UCSD-AML1 (cell line): ENCODE results near the gene CPNE4.

Experiments used
- DNase-seq: peaks from one replicate; lab custom pipeline; 2025; ENCODE audit not compliant: unreplicated experiment; lab: John Stamatoyannopoulos, UW

CPNE4 gene

GRCh38 chr3:131804565-131805133 lies 230.2 kb downstream of the CPNE4 start:
- DNase-seq = no peak

- DNase-seq = no peak
Measured at GRCh38 chr3:131803113-131803512, 231.7 kb downstream of the CPNE4 start.

GRCh38 chr3:131802029-131802428 lies 232.8 kb downstream of the CPNE4 start:
- DNase-seq = no peak

- no peak for DNase-seq
Measured at GRCh38 chr3:131801566-131801965, 233.2 kb downstream of the CPNE4 start.

- no peak for DNase-seq
Measured at GRCh38 chr3:131797776-131798175, 237.0 kb downstream of the CPNE4 start.

- peak; percentile 26 for DNase-seq
Measured at GRCh38 chr3:131796558-131797198, 238.1 kb downstream of the CPNE4 start.

GRCh38 chr3:131796111-131796510 lies 238.7 kb downstream of the CPNE4 start:
- no peak for DNase-seq

- DNase-seq = peak; percentile 12
Measured at GRCh38 chr3:131795390-131796090, 239.3 kb downstream of the CPNE4 start.

- DNase-seq = peak; percentile 10
Measured at GRCh38 chr3:131794766-131795388, 239.9 kb downstream of the CPNE4 start.

GRCh38 chr3:131793870-131794269 lies 240.9 kb downstream of the CPNE4 start:
- DNase-seq = no peak

- DNase-seq = no peak
Measured at GRCh38 chr3:131789188-131789587, 245.6 kb downstream of the CPNE4 start.

- DNase-seq = no peak
Measured at GRCh38 chr3:131786386-131786785, 248.4 kb downstream of the CPNE4 start.

- DNase-seq = no peak
Measured at GRCh38 chr3:131782751-131783150, 252.1 kb downstream of the CPNE4 start.

- no peak for DNase-seq
Measured at GRCh38 chr3:131778526-131778925, 256.3 kb downstream of the CPNE4 start.

GRCh38 chr3:131775650-131776049 lies 259.2 kb downstream of the CPNE4 start:
- no peak for DNase-seq

GRCh38 chr3:131772269-131773026 lies 262.4 kb downstream of the CPNE4 start:
- no peak for DNase-seq

- DNase-seq = no peak
Measured at GRCh38 chr3:131762981-131763564, 271.7 kb downstream of the CPNE4 start.

GRCh38 chr3:131756405-131756804 lies 278.4 kb downstream of the CPNE4 start:
- no peak for DNase-seq

GRCh38 chr3:131755380-131755779 lies 279.4 kb downstream of the CPNE4 start:
- DNase-seq = no peak

- no peak for DNase-seq
Measured at GRCh38 chr3:131750256-131750655, 284.6 kb downstream of the CPNE4 start.

- no peak for DNase-seq
Measured at GRCh38 chr3:131749826-131750225, 285.0 kb downstream of the CPNE4 start.
